Urothelium cell line (cell line): ENCODE measurements around the gene CDC37L1.

Source experiments
- DNase-seq: peaks from one replicate; pipeline ENCODE4 v3.0.0; 2011; ENCODE audit warnings: low spot score, mixed read lengths
- FAIRE-seq: peaks from 2 replicates; lab custom pipeline; 2011; peaks lifted over from hg19 to GRCh38; lab: Jason Lieb, UNC

Gene CDC37L1

DNA sequence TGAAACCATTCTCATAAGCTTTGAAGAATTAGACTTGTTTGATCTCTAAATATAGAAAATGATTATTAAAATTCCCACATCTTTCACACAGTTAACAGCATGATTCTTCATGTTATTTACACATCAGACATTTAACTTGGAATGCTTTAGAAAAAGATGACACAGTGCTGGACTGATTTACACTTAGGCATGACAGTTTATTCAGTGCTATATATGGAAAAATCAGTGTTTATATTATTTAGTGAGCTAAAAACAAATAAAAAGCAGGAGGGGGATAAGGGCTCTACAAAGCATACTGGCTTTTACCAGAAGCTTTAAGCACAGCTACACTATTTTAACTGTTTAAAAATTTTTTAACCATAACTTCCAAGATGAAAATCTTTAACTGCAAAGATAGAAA, 30.0 kb downstream of the CDC37L1 start:
- no peak for FAIRE-seq
- DNase-seq, result no peak

DNA sequence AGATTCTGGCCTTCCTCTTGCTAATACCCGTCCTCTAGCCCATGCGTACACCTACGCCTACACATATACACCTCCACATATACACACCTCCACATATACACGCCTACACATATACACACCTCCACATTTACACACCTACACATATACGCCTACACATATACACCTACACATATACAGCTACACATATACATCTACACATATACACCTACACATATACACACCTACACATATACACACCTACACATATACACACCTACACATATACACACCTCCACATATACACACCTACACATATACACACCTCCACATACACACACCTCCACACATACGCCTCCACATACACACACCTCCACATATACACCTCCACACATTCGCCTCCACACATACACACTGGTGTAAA, 34.5 kb downstream of the CDC37L1 start:
- DNase-seq, result no peak
- peak; percentile 62 for FAIRE-seq

DNA sequence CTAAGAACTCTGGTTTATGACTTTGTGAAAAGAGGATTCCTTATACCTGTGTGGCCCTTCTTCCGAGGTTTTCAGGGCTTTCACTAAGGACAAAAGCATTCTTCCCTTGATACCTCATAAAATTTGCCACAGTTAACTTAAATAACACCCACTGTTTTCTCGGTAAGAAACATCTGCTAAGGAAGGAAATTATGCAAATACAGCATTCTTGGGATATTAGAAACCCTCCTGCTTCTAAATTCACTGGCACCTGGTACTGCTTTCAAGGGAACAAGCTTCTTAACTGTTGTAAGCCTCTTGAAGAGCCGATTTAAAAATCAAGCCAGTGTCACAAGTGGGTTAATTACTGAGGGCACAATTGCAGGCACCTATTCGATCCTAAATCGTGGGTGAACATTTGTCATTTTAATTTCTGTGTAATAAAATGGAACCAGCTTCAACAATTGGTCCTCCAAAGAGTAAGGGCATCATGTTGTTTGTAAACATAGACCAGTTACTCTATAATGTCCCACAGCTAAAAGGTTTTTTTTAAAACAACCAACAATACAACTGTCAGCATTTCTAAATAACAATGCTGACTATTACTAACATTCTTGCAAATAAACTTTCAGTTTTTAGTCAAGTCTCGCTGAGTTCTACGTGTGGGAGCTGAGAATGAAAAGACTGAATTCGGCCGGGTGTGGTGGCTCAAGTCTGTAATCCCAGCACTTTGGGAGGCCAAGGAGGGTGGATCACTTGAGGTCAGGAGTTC, 35.1 kb downstream of the CDC37L1 start:
- FAIRE-seq (no peak), DNase-seq (no peak)

DNA sequence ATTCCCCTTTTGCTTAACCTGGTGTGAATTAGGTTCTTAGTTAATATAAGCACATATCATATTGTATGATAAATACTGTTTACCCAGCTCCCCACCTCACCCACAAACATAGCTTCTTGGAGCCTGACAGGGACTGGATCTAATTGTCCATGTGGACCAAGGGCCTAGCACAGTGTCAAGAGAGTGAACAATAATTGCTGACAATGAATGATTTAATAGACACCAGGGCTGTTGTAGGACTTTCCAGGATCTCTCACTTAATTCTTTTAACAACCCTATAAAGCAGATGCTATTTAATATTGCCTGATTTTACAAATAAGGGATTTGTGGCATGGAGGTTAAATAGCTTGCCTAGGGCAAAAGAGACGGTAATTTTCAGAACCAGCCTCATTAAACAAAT, 36.8 kb downstream of the CDC37L1 start:
- FAIRE-seq, result no peak
- no peak for DNase-seq

DNA sequence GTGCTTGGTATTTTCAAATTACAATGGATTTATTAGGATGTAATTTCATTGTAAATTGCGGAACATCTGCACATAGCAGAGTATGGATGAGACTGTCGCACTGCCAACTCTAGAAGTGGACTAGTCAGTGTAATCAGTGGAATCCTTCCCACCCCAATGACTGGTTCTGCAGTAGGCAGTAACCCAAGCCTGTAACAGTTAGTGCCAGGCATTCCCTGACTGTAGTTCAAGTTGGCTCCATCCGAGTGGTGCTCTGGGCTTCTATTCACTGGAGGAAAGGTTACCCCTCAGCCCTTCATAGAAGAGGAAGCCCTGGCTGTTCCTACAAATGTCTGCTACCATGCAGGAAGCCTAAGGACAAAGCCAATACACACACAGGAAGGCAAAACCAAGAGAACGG, 38.4 kb downstream of the CDC37L1 start:
- DNase-seq (no peak), FAIRE-seq (no peak)

DNA sequence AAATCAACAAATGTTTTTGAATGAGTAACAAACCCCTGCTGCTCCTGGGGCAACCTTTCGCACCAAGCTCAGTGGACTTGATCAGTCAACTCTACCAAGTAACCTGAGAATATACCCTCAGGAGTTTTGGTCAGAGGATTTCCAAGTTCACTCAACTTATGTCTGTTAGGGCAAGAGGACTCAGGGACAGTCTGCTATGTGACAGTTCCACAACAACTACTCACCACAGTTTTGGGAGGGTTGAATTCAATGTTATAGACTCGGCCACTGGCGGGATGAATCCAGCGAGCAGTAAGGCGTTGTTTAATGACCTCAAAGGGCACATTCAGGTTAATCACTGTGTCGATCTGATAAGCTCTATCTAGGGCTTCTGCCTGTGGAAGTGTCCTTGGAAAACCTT, 39.5 kb downstream of the CDC37L1 start:
- DNase-seq (no peak), FAIRE-seq (no peak)

DNA sequence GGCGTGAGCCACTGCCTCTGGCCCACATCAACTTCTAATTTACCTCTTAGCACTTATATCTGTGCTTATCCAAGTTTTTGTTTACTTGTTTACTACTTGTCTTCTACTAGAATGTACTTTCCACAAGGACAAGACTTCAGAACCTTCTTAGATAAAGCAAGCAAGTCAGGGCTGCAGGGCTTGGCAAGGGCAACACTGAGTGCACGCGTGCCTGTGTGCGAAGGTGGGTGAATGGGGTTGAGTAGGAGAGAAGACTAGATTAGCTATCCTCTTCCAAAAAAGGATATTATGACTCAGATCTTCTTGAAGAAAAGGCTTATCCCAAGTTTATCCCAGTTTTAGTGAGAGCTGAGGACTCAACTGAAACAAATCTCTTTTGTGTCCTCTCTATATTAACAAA, 42.4 kb downstream of the CDC37L1 start:
- no peak for DNase-seq
- no peak for FAIRE-seq

DNA sequence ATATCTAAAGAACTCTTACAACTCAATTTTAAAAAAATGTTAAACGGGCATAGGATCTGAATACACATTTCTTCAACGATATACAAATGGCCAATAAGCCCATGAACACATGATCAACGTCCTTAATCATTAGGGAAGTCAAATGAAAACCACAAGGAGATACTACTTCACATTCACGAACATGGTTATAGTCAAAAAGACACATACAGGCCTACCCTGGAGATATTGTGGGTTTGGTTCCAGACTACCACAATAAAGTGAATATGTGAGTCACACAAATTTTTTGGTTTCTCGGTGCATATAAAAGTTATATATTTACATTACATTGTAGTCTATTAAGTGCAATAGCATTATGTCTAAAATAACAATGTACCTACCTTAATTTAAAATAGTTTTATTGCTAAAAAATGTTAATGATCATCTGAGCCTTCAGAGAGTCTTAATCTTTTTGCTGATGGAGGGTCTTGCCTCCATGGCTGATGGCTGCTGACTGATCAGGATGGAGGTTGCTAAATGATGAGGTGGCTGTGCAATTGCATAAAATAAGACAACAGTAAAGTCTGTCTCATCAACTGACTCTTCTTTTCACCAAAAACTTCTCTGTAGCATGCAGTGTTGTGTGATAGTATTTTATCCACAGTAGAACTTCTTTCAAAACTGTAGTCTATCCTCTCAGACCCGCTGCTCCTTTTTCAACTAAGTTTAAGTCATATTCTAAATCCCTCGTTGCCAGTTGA, 46.5 kb downstream of the CDC37L1 start:
- FAIRE-seq (no peak), DNase-seq (no peak)

DNA sequence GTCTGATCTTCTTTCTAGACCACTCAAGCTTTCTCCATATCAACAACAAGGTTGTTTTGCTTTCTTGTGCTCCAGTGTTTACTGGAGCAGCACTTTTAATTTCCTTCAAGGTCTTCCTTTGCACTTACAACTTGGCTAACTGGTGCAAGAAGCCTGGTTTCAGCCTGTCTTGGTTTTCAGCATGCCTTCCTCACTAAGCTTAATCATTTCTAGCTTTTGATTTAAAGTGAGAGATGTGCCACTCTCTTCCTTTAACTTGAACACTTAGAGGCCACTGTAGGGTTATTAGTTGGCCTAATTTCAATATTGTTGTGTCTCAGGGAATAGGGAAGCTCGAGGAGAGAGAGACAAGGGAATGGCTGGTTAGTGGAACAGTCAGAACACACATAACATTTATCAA, 48.2 kb downstream of the CDC37L1 start:
- DNase-seq, result no peak
- FAIRE-seq, result no peak

DNA sequence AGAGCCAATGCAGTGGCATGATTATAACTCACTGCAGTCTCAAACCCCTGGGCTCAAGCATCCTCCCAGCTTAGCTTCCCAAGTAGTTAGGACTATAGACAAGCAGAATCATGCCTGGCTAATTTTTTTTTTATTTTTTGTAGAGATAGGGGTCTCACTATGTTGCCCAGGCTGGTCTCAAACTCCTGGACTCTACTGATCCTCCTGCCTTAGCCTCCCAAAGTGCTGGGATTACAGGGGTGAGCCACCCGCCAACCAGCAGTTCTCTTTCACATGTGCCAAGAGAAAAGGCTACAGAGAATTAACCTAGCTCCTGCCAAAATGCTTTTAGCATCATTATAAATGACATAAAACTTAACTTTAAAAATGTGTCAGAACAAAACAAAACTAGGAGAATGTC, 53.5 kb downstream of the CDC37L1 start:
- DNase-seq, result no peak
- no peak for FAIRE-seq

DNA sequence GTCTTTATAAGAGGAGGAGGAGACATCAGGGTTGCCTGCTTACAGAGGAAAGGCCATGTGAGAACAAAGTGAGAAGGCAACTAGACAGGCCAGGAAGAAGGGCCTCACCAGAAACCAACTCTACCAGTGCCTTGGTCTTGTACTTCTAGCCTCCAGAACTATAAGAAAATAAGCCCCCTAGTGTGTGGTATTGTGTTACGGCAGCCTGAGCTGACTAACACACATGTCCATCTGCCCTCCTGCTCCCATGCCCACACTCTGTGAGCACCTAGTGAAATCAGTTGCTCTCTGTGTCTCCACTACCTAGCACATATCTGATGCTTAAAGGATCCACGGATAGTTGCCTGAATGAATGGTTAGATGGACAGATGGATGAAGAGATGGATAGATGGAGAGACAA, 54.8 kb downstream of the CDC37L1 start:
- FAIRE-seq, result no peak
- no peak for DNase-seq

DNA sequence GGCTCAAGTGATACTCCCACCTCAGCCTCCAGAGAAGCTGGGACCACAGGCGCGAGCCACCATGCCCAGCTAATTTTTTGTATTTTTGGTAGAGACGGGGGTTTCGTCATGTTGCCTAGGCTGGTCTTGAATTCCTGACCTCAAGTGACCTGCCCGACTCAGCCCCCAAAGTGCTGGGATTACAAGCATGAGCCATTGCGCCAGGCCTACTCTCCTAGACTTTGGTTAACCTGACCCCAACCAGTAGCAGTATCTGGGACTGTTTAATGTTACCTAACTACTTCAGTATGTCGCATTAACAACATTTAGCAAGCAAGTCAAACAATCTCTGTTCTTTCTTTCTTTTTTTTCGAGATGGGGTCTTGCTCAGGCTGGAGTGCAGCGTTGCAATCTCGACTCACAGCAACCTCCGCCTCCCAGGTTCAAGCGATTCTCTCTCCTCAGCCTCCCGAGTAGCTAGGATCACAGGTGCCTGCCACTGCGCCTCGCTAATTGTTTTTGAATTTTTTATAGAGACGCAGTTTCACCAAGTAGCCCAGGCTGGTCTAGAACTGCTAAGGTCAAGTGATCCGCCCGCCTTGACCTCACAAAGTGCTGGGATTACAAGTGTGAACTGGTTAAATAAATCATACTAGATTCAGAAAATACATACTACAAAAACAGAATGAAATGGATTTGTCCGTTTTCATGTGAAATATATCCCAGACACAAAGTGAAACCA, 59.7 kb downstream of the CDC37L1 start:
- DNase-seq (no peak), FAIRE-seq (no peak)

DNA sequence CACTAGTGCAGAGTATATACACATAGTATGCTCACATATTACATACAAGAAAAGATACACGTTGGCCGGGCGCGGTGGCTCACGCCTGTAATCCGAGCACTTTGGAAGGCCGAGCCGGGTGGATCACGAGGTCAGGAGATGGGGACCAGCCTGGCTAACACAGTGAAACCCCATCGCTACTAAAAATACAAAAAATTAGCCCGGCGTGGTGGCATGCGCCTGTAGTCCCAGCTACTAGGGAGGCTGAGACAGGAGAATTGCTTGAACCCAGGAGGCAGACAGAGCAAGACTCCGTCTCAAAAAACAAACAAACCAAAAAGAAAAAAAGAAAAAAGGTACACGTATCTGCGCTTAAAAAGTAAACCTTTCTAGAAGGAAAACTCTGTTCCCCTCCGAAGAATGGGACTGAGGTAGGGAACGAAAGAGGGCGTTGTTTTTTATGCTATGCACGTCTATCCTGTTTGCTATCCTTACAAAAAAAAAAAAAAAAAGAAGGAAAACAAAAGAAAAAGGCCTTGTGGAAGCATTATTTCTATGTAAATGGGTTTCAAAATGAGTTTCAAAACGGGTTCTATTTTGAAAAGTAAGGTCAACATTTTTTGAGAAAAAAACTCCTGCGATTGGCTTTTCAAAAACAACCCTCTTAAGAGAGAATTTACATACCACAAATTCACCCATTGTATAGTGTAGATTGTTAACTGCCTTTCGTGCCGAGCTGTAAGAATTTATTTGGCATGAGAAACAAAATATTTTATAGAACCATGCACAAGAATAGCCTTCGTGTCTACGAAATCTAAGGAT, 60.4 kb downstream of the CDC37L1 start:
- DNase-seq, result no peak
- no peak for FAIRE-seq

DNA sequence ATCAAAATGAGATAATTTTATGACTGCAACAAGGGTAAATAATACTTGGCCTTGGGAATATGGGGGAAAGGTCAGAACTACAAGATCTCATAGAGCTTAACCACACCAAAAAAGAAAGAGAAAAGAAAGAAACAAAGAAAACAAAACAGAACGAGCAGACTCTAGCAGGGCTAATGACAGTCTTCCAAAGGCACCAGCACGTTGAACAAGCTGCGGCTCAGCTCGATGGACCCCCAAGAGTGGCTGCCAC, 60.9 kb downstream of the CDC37L1 start:
- DNase-seq (no peak), FAIRE-seq (no peak)

DNA sequence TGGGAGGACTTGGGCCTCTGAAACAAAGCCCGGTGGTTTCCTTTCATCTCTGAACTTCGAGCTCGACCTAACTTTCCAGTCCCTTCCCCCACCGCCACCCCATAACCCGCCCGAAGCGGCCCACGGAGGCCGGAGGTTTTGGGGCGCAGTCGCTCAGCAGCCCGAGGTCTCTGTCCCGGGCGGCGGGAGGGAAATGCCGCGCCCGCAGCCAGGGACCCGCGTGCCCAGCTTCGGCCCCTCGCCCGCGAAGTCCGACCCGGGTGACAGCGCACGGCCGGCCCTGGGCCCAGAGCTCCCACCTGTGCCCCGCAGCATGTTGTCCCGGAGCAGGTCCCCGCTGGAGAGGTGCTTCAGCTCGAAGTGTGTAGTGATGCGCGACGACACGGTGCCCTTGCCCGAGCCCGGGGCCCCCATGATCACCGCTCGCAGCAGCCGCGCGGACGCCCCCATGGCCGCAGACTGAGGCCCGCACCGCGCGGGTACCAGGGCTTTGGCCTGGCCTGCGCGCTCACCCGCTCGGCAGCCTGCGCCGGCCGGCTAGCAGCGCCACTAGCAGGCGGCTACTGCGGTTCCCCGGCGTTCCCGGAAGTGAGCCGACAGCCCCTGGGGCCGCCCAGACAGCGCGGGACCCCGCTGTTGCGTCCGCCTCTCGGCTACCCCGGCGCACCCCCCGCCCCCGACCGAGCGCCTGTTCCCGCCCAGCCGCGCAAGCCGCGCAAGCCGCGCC, 61.4 kb downstream of the CDC37L1 start, which contains the start of gene AK3:
AK3 (minus strand) TSS at position 565 of the 727 bp plus-strand sequence; CDS start at position 450, 115 bp downstream.
- peak; percentile 86 for DNase-seq
- FAIRE-seq, result no peak

DNA sequence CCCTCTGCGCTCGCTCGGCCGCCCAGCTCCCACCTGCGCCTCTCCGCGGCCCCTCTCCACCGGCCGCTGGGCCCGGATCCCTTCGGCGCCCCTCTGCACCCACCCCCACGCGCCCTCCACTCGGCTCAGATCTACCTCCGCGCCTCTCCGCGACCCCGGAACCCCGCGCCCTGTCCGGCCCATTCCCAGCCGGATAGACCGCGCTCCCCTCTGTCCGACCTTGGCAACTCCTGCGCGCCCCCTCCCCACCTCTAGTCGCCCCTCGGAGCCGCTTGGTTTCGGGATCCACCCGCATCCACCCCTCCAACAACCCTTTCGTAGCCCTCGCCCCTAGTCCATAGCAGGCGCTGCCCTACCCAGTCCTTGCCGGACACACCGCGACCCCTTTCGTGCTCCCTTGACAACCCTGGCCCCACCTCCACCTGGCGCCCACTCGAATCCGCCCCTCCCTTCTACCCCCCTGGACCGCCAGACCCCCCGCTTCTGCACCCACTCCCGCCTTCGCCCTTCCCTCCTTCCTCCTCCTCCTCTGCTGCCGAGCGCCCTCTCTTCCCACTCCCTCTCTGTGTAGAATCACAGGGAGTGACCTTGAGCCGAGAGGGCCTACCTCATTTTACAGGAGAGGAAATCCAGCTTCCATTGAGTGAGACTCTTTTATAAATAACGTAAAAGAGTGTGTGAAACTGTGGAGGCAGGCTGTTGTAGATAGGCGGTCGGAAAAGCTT, 62.2 kb downstream of the CDC37L1 start:
- FAIRE-seq, result no peak
- no peak for DNase-seq

DNA sequence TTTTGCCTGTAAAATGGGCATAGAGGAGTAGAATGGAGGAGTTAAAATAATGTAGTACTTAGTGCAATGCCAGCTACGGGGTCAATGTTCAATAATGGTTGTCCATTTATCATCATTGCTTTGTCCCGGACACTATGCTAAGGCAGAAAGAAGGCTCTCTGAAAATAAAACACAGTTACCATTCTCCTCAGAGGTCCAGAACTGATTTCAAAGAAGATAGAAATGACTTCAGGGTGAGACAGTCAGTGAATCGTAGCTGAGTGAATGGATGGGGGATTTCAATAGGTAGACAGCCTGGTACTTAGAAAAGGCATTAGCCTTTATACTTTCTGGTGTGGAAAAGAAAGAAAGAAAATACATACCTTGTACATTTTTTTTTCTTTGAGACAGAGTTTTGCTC, 62.9 kb downstream of the CDC37L1 start:
- DNase-seq (no peak), FAIRE-seq (no peak)

DNA sequence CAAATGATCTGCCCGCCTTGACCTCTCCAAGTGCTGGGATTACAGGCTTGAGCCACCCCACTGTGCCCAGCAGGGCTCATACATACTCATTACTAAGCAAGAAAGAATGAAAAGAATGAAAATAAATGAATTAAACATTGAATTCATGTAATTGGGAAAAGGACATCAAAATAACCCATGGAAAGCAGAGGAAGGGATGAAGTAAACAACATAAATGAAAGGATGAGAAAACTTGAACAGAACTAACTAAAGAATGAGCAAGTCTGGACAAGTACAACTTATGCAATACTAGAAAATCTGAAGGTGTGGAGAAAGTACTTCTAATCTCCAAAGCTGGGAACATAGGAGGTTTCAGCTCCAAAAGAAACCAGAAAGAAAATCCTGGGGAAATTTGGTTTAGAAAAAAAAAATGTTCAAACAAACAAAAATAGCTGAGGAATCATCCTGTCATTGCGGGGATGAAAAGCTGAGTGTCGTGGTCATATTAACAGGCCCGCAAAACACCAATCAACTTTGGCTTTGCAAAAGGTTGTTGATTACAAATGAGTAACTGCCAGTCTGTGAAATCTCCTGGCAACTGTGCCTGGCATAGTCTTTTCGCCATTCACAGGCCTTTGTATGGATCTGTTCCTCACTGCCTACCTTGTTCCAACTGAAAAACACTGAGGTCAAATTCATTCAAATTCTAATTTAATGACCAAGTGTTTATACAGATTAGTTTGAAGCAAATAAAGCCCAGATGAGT, 63.9 kb downstream of the CDC37L1 start:
- FAIRE-seq, result no peak
- no peak for DNase-seq
